IgD-negative memory B cell (primary cell): ENCODE results near the gene BBIP1. TPM values are rescaled to one million over a fixed set of nuclear protein-coding genes. Genes with fewer than 3 reads are reported as not detected.

ENCODE experiments used
- H3K27ac Mint-ChIP-seq, 3 donors: one replicate each; pipeline ENCODE4 v1.8.0; 2020 to 2022; ENCODE audit warnings: mild to moderate bottlenecking in 3 of 3, mixed read lengths in 3 of 3, moderate library complexity in 1 of 3
- H3K27me3 Mint-ChIP-seq: one replicate; pipeline ENCODE4 v1.8.0; 2021; ENCODE audit warnings: mixed read lengths
- H3K36me3 Mint-ChIP-seq: one replicate; pipeline ENCODE4 v1.8.0; 2020; ENCODE audit warnings: mild to moderate bottlenecking, mixed read lengths
- H3K4me1 Mint-ChIP-seq, 3 donors: one replicate each; pipeline ENCODE4 v1.8.0; 2020 to 2022; ENCODE audit warnings: mixed read lengths in 3 of 3, mild to moderate bottlenecking in 1 of 3
- H3K4me3 Mint-ChIP-seq, 4 donors: one replicate each; pipeline ENCODE4 v1.8.0; 2020 to 2022; ENCODE audit warnings: mild to moderate bottlenecking in 4 of 4, mixed read lengths in 4 of 4, moderate library complexity in 3 of 4
- H3K9me3 Mint-ChIP-seq, 3 donors: one replicate each; pipeline ENCODE4 v1.8.0; 2020 to 2021; ENCODE audit warnings: mixed read lengths in 3 of 3, mild to moderate bottlenecking in 1 of 3
- polyA plus RNA-seq: library from polyadenylated mRNA; unstranded; fragments of 300-500 nt; fragmentation: Illumina TruSeq; gene quantifications from one replicate; pipeline ENCODE4 v1.2.3, GENCODE V29; 2021

Gene BBIP1
- polyA plus RNA-seq, 1 donor from 2014 or later = 17.6 TPM

GRCh38 chr10:110865809-110866482, 53.0 kb downstream of the BBIP1 start:
- Mint-ChIP-seq H3K27ac (peak overlapping the region; percentile 97 to 100 (median 97)), H3K36me3 (no peaks in the 10 kb centered on the region), H3K4me1 (peaks cover 51 to 89% (median 70%) of the 10 kb centered on the region in 3 donors), H3K9me3 (no peaks in the 10 kb centered on the region), H3K27me3 (no peaks in the 10 kb centered on the region), H3K4me3 (peak overlapping the region; percentile 80 to 92 (median 90))

DNA sequence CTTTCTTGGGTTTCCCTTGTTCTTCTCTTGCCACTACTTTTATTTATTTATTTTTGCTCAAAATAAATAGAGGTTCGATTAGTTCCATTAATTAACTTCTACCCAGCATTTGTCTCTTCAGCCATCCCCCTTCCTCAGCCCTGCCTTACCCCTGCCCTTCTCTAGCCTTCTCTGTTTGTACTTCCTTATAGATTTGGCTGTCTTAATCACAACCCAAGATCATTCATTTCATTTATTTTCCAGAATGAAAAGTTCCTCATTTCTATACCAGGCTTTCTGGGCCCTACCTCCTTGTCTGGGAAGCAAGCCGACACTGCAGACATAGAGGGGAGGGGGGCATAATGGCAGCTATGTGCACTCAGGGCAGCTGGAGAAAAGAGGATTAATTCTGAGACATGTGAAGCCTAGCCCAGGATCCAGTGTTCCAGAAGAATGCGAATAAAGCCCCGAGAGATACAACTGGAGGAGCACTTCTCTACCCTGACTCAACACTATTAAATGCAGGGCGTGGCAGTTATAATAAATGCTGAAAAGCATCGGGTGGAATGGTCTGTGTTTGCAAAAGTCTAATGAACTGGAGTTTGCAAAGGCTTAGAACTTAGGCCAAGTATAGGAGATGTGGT, 53.7 kb downstream of the BBIP1 start:
- Mint-ChIP-seq H3K9me3 (no peaks in the 10 kb centered on the region), H3K4me1 (peaks cover 51 to 89% (median 70%) of the 10 kb centered on the region in 3 donors), H3K27ac (peak overlapping the region; percentile 97 to 100 (median 97)), H3K4me3 (peak overlapping the region; percentile 80 to 92 (median 90)), H3K27me3 (no peaks in the 10 kb centered on the region), H3K36me3 (no peaks in the 10 kb centered on the region)

- Mint-ChIP-seq H3K27ac (peak overlapping the region; percentile 97 to 100 (median 97)), H3K36me3 (no peaks in the 10 kb centered on the region), H3K4me3 (peak overlapping the region; percentile 80 to 92 (median 90)), H3K4me1 (peaks cover 55 to 89% (median 69%) of the 10 kb centered on the region in 3 donors), H3K9me3 (no peaks in the 10 kb centered on the region), H3K27me3 (no peaks in the 10 kb centered on the region)
Observed at GRCh38 chr10:110864662-110865140, 54.3 kb downstream of the BBIP1 start.

GRCh38 chr10:110863956-110864355, 55.0 kb downstream of the BBIP1 start:
- Mint-ChIP-seq H3K27me3 (no peaks in the 10 kb centered on the region), H3K4me1 (peaks cover 55 to 88% (median 66%) of the 10 kb centered on the region in 3 donors), H3K9me3 (no peaks in the 10 kb centered on the region), H3K36me3 (no peaks in the 10 kb centered on the region), H3K4me3 (peak overlapping the region in 1 of 4 donors; percentile 89), H3K27ac (peak overlapping the region; percentile 97 to 100 (median 97))

GRCh38 chr10:110863361-110863760, 55.6 kb downstream of the BBIP1 start:
- H3K4me1 Mint-ChIP-seq = peaks cover 55 to 86% (median 65%) of the 10 kb centered on the region in 3 donors
- no peaks in the 10 kb centered on the region for H3K9me3 Mint-ChIP-seq
- H3K4me3 Mint-ChIP-seq = peak overlapping the region in 2 of 4 donors; percentile 29 to 64
- H3K36me3 Mint-ChIP-seq = no peaks in the 10 kb centered on the region
- peak overlapping the region; percentile 97 to 100 (median 97) for H3K27ac Mint-ChIP-seq
- H3K27me3 Mint-ChIP-seq = no peaks in the 10 kb centered on the region

- Mint-ChIP-seq H3K36me3 (no peaks in the 10 kb centered on the region), H3K4me1 (peaks cover 59 to 88% (median 68%) of the 10 kb centered on the region in 3 donors), H3K27ac (peak overlapping the region; percentile 97 to 100 (median 97)), H3K9me3 (no peaks in the 10 kb centered on the region), H3K27me3 (no peaks in the 10 kb centered on the region), H3K4me3 (peak overlapping the region in 1 of 4 donors; percentile 29)
Observed at GRCh38 chr10:110862961-110863360, 56.0 kb downstream of the BBIP1 start.

DNA sequence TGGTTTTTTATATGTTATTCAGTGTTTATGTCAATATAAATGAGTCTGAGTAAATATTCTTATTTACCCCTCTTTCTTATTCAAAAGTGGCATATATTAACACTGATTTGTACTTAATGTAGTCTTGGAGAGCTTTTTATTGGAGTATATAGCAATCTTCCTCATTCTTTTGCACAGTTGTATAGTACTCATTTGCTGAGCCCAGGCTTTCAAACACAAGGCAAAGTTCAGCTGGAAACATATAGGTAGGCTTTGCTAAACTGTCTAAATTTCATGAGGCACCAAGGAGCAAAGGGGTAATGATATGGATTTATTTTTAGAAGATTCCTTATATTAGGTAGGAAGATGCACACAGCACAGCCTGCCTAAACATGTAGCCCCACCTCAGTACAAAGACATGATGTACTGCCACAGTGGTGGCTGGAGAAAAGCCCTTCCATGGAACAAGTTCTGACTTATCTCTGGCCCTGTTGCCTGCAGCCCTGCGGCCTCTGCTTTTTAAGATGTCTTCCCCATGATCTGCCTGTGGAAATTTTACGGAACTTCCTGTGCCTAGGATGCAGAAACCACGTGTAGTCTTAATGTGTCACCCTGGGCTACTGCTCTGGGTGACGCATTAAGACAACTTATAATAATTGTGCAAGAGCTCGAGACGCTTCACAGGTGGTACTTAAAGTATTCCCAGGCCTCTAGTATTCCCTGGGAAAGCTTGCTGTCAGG, 56.9 kb downstream of the BBIP1 start:
- Mint-ChIP-seq H3K4me3 (peak overlapping the region in 1 of 4 donors; percentile 47), H3K27me3 (no peaks in the 10 kb centered on the region)

GRCh38 chr10:110861476-110861875, 57.5 kb downstream of the BBIP1 start:
- H3K4me1 Mint-ChIP-seq = peaks cover 54 to 84% (median 67%) of the 10 kb centered on the region in 3 donors
- no peaks in the 10 kb centered on the region for H3K27me3 Mint-ChIP-seq
- no peaks in the 10 kb centered on the region for H3K9me3 Mint-ChIP-seq
- H3K36me3 Mint-ChIP-seq = no peaks in the 10 kb centered on the region
- H3K4me3 Mint-ChIP-seq = peak overlapping the region in 3 of 4 donors; percentile 69 to 95 (median 77)
- H3K27ac Mint-ChIP-seq = peak overlapping the region in 2 of 3 donors; percentile 93 to 94

More for the DNA sequence above, 56.9 kb downstream of the BBIP1 start:
- H3K4me1 Mint-ChIP-seq = peaks cover 56 to 89% (median 68%) of the 10 kb centered on the region in 3 donors
- peak overlapping the region in 2 of 3 donors; percentile 81 to 97 for H3K27ac Mint-ChIP-seq
- no peaks in the 10 kb centered on the region for H3K36me3 Mint-ChIP-seq
- no peaks in the 10 kb centered on the region for H3K9me3 Mint-ChIP-seq

DNA sequence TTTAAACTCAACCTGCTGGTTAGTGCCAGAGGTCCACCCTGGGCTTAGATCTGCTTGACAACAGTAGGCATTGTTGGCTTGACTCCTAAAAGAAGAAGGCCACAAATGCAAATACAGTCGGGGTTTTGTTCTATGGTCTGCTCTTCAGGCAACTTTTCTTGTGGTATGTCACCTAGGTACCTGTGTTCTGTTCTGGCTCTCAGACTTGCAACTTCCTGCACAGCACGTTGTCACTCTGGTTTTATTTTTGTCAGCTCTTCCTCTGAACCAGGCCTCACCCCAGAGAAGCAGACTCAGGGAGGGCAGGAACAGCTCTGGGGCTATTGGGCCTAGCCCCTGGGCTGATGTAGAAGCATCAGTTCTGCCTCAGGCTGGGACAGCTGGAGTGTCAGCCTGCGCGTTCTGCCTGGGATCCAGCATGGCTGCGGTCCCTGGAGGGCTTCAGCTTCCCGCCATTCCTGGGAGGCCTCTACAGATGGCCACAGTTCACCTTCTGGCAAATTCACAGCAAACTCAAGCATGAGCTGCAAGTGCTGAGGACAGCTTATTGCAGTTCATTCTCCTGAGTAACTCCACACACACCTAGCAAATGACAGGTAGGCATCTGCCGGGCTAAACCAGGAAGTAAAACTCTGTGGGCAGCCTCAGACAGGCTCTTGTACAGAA, 58.3 kb downstream of the BBIP1 start:
- H3K27ac Mint-ChIP-seq = peak overlapping the region; percentile 93 to 95 (median 94)
- H3K4me1 Mint-ChIP-seq = peaks cover 49 to 77% (median 62%) of the 10 kb centered on the region in 3 donors
- H3K36me3 Mint-ChIP-seq = no peaks in the 10 kb centered on the region
- H3K4me3 Mint-ChIP-seq = peak overlapping the region; percentile 63 to 95 (median 73)
- H3K9me3 Mint-ChIP-seq = peaks cover 0 to 2% (median 0%) of the 10 kb centered on the region in 3 donors
- H3K27me3 Mint-ChIP-seq = no peaks in the 10 kb centered on the region

GRCh38 chr10:110859973-110860376, 59.0 kb downstream of the BBIP1 start:
- no peaks in the 10 kb centered on the region for H3K36me3 Mint-ChIP-seq
- H3K4me3 Mint-ChIP-seq = peak overlapping the region; percentile 16 to 95 (median 70)
- peaks cover 50 to 70% (median 57%) of the 10 kb centered on the region in 3 donors for H3K4me1 Mint-ChIP-seq
- H3K9me3 Mint-ChIP-seq = peaks cover 0 to 2% (median 0%) of the 10 kb centered on the region in 3 donors
- H3K27me3 Mint-ChIP-seq = no peaks in the 10 kb centered on the region
- peak overlapping the region; percentile 93 to 95 (median 94) for H3K27ac Mint-ChIP-seq

DNA sequence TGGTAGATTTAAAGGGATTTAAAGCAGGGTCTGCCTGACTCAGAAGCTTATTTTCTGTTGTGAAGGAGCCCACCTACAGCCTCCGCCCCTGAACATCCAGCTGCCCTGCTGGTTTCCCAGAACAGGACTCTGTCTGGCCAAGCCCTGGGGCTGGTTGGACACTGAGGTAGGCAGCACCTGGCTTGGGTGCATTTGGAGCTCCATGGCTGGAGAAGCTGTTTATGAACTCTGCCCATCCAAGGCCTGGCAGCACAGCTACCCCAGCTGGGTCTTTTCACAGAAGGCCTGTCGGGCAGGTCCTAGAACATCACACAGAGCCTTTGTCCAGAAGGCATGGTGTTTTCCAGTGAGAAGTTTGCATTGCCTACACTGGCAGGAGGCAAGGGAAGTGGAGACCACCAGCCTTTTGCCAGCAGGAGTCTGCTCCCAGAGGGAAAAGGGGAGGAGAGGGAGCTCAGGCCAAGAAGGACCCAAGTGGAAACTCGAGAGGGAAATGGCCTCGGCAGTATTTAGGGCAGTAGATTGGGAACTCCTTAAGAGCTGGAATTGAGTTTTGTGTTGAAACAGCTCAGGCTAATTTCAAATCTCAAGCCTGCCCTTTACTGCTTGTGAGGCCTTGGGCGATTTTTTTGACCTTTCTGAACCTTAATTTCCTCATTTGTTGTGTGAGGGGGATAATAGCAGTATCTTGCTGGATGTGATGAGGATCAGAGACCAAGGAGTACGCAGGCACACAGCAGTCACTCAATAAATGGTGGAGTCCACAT, 59.6 kb downstream of the BBIP1 start:
- Mint-ChIP-seq H3K27ac (peak overlapping the region; percentile 93 to 95 (median 94)), H3K9me3 (peaks cover 0 to 2% (median 0%) of the 10 kb centered on the region in 3 donors), H3K36me3 (no peaks in the 10 kb centered on the region), H3K27me3 (no peaks in the 10 kb centered on the region), H3K4me1 (peaks cover 44 to 65% (median 52%) of the 10 kb centered on the region in 3 donors), H3K4me3 (peak overlapping the region in 3 of 4 donors; percentile 64 to 95 (median 77))

- Mint-ChIP-seq H3K9me3 (peaks cover 0 to 2% (median 0%) of the 10 kb centered on the region in 3 donors), H3K4me1 (peaks cover 49 to 63% (median 51%) of the 10 kb centered on the region in 3 donors), H3K36me3 (no peaks in the 10 kb centered on the region), H3K27ac (peak overlapping the region; percentile 70 to 81 (median 80)), H3K4me3 (peak overlapping the region in 3 of 4 donors; percentile 25 to 70 (median 53)), H3K27me3 (no peaks in the 10 kb centered on the region)
Observed at GRCh38 chr10:110858297-110858934, 60.6 kb downstream of the BBIP1 start.
